Calu3 (cell line): Measurements from ENCODE around the gene AKAP1. TPM values are rescaled to one million over a fixed set of nuclear protein-coding genes. Genes with fewer than 3 reads are reported as not detected.

Source experiments
- BruUV-seq: library from RNA; stranded (reverse); fragments of 400-500 nt; replicated peaks from 2 replicates; lab custom pipeline; 2021; lab: Mats Ljungman, UMichigan
- CTCF ChIA-PET: fragments of 300-600 bp; sonication (Branson Sonifier 250); formaldehyde crosslinking; loops from one replicate; lab custom pipeline; 2022; ENCODE audit warnings: antibody characterized with exemption; lab: Charles Lee
- DNase-seq: peaks from one replicate; pipeline ENCODE4 v3.0.0; 2022
- H3K27ac Mint-ChIP-seq: one replicate; pipeline ENCODE4 v1.8.0; 2022; ENCODE audit warnings: mixed read lengths; ENCODE audit not compliant: unreplicated experiment
- H3K27me3 Mint-ChIP-seq: one replicate; pipeline ENCODE4 v1.8.0; 2022; ENCODE audit warnings: mixed read lengths; ENCODE audit not compliant: unreplicated experiment
- H3K36me3 Mint-ChIP-seq: one replicate; pipeline ENCODE4 v1.8.0; 2022; ENCODE audit warnings: mild to moderate bottlenecking, moderate library complexity, mixed read lengths; ENCODE audit not compliant: insufficient read depth, unreplicated experiment
- H3K4me1 Mint-ChIP-seq: one replicate; pipeline ENCODE4 v1.8.0; 2022; ENCODE audit warnings: mild to moderate bottlenecking, low read depth, mixed read lengths; ENCODE audit not compliant: unreplicated experiment
- H3K4me3 Mint-ChIP-seq: one replicate; pipeline ENCODE4 v1.8.0; 2022; ENCODE audit warnings: mild to moderate bottlenecking, low read depth, moderate library complexity, mixed read lengths; ENCODE audit not compliant: unreplicated experiment
- H3K9me3 Mint-ChIP-seq: one replicate; pipeline ENCODE4 v1.8.0; 2022; ENCODE audit warnings: low read depth, mixed read lengths; ENCODE audit not compliant: unreplicated experiment
- CTCF ChIP-seq: fragments of 200-600 bp; IDR thresholded peaks from one replicate; pipeline ENCODE4 v1.8.0; 2022; ENCODE audit warnings: antibody characterized with exemption; ENCODE audit not compliant: unreplicated experiment
- intact Hi-C: fragments of 100-400 bp; cut with micrococcal nuclease; formaldehyde crosslinking; loops from one replicate; pipeline ENCODE4 v1.10.0; 2022; ENCODE audit not compliant: unreplicated experiment
- total RNA-seq: library from RNA; stranded (reverse); gene quantifications from 2 replicates; pipeline ENCODE4 v1.2.3, GENCODE V29; 2022

AKAP1 gene
- total RNA-seq, 1 experiment from 2014 or later = 41.4 TPM

- BruUV-seq = no TSS peak
- H3K27me3 Mint-ChIP-seq = peaks cover 10% of the 10 kb centered on the region
- H3K4me3 Mint-ChIP-seq = no peak overlapping the region
- H3K36me3 Mint-ChIP-seq = no peaks in the 10 kb centered on the region
- H3K4me1 Mint-ChIP-seq = no peaks in the 10 kb centered on the region
- CTCF ChIA-PET = no interaction called here
- no peak for TF ChIP-seq CTCF
- intact Hi-C loops = no loop called here
- H3K9me3 Mint-ChIP-seq = peaks cover 2% of the 10 kb centered on the region
- DNase-seq = no peak
- no peak overlapping the region for H3K27ac Mint-ChIP-seq
These were observed 75.6 kb downstream of the AKAP1 start for GRCh38 chr17:57160624-57161023.

GRCh38 chr17:57164814-57165213 lies 79.8 kb downstream of the AKAP1 start:
- Mint-ChIP-seq H3K27ac (no peak overlapping the region), H3K36me3 (no peaks in the 10 kb centered on the region), H3K4me3 (no peak overlapping the region), H3K9me3 (peaks cover 2% of the 10 kb centered on the region), H3K4me1 (no peaks in the 10 kb centered on the region), H3K27me3 (peaks cover 12% of the 10 kb centered on the region)
- intact Hi-C loops = no loop called here
- DNase-seq = no peak
- BruUV-seq = no TSS peak
- CTCF ChIA-PET = no interaction called here
- TF ChIP-seq CTCF = no peak

- Mint-ChIP-seq H3K4me1 (no peaks in the 10 kb centered on the region), H3K36me3 (no peaks in the 10 kb centered on the region), H3K27me3 (peaks cover 12% of the 10 kb centered on the region), H3K4me3 (no peak overlapping the region), H3K9me3 (no peaks in the 10 kb centered on the region), H3K27ac (no peak overlapping the region)
- BruUV-seq = no TSS peak
- intact Hi-C loops = no loop called here
- TF ChIP-seq CTCF = no peak
- CTCF ChIA-PET = no interaction called here
- DNase-seq = no peak
These were observed 80.7 kb downstream of the AKAP1 start for GRCh38 chr17:57165754-57166153.

GRCh38 chr17:57166803-57167202 lies 81.8 kb downstream of the AKAP1 start:
- no peak overlapping the region for H3K27ac Mint-ChIP-seq
- H3K36me3 Mint-ChIP-seq = no peaks in the 10 kb centered on the region
- intact Hi-C loops = no loop called here
- no TSS peak for BruUV-seq
- H3K9me3 Mint-ChIP-seq = no peaks in the 10 kb centered on the region
- no peaks in the 10 kb centered on the region for H3K4me1 Mint-ChIP-seq
- CTCF ChIA-PET = no interaction called here
- no peak for TF ChIP-seq CTCF
- DNase-seq = no peak
- no peak overlapping the region for H3K4me3 Mint-ChIP-seq
- peaks cover 13% of the 10 kb centered on the region for H3K27me3 Mint-ChIP-seq
